ENCODE data around the gene MYOF. TPM values are rescaled to one million over a fixed set of nuclear protein-coding genes. Genes with fewer than 3 reads are reported as not detected.

Gene MYOF
- polyA plus RNA-seq, 3 donors: 9.7 to 29.1 (median 14.5) TPM

DNA sequence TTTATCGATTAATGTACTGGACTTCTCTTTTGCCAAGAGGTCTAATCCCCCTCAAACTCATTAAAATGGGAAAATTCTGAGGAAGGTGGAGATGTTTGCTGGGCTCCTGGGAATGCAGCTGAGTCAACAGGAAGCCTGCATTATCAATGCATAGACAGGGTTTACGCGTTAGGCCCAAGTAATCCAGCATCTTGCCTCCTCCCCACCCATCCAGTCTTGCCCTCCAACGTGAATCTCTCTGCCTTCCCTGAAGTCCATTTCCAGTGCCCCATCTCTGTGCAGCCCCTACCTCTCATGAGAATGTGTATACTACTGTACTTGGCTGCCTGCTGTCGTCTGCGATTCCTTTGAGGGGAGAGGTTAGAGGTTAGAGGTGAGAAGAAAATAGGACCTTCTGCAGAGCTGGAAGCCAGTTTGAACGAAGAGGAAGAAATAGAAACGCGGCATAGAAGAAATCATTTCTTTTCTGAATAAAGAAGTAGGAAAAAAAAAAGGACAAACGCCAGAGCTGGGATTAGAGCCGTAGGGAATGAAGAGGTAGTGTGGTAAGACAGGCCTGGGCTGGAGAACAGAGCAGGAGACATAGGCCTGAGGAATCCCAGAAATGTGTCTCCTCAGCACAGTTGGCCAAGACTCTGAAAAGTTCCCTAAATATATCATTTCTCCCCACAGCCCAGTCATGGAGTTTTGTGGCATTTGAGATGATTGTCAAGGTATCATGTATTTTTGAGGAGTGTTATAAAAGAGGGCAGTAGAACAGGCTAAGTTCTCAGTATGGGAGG lies 75.6 kb downstream of the MYOF start:
- Mint-ChIP-seq H3K36me3 (peaks cover 79 to 85% of the 10 kb centered on the region in 2 donors), H3K27me3 (ENCODE audit: low read depth in 3 of 3) (peaks cover 0 to 3% (median 1%) of the 10 kb centered on the region in 3 donors), H3K27ac (peak overlapping the region in 1 of 7 donors; percentile 65), H3K9me3 (peaks cover 0 to 2% (median 0%) of the 10 kb centered on the region in 7 donors), H3K4me1 (no peaks in the 10 kb centered on the region), H3K4me3 (no peak overlapping the region)
- WGBS (ENCODE audit: insufficient coverage): 99% methylated on average over 5 of the region's 11 CpGs
- Histone ChIP-seq H3K36me3 (replicated peaks in 1 of 2; ENCODE audit: control insufficient read depth in 1 of 2, insufficient read depth in 2 of 2, low read length in 2 of 2) (peaks cover 46 to 95% of the 10 kb centered on the region in 2 donors), H3K9ac (ENCODE audit: insufficient read depth, low read length, poor library complexity, severe bottlenecking) (no peak overlapping the region), H3K79me2 (ENCODE audit: insufficient read depth, low read length) (no peaks in the 10 kb centered on the region), H3K4me3 (replicated peaks in 1 of 3; ENCODE audit: low read depth in 2 of 3, low read length in 3 of 3) (no peak overlapping the region), H4K20me1 (ENCODE audit: insufficient read depth, low read length) (no peaks in the 10 kb centered on the region), H3K9me3 (replicated peaks in 1 of 2; ENCODE audit: control insufficient read depth in 1 of 2, insufficient read depth in 1 of 2, low read length in 2 of 2) (no peaks in the 10 kb centered on the region), H3K4me2 (replicated peaks; ENCODE audit: extremely low read depth, low read length, poor library complexity, severe bottlenecking) (no peak overlapping the region), H2AFZ (ENCODE audit: insufficient read depth, low read depth, low read length, poor library complexity, severe bottlenecking) (no peak overlapping the region), H3K4me1 (ENCODE audit: control insufficient read depth in 1 of 2, insufficient read depth in 2 of 2, low read length in 2 of 2) (no peaks in the 10 kb centered on the region), H3K27me3 (ENCODE audit: control insufficient read depth in 2 of 2, insufficient read depth in 2 of 2, low read length in 2 of 2) (no peaks in the 10 kb centered on the region), H3K27ac (ENCODE audit: low read depth in 1 of 2, low read length in 2 of 2) (no peak overlapping the region)
- no peak for DNase-seq
- intact Hi-C loops (cut with micrococcal nuclease): no loop called here
- TF ChIP-seq, protein P1, sequence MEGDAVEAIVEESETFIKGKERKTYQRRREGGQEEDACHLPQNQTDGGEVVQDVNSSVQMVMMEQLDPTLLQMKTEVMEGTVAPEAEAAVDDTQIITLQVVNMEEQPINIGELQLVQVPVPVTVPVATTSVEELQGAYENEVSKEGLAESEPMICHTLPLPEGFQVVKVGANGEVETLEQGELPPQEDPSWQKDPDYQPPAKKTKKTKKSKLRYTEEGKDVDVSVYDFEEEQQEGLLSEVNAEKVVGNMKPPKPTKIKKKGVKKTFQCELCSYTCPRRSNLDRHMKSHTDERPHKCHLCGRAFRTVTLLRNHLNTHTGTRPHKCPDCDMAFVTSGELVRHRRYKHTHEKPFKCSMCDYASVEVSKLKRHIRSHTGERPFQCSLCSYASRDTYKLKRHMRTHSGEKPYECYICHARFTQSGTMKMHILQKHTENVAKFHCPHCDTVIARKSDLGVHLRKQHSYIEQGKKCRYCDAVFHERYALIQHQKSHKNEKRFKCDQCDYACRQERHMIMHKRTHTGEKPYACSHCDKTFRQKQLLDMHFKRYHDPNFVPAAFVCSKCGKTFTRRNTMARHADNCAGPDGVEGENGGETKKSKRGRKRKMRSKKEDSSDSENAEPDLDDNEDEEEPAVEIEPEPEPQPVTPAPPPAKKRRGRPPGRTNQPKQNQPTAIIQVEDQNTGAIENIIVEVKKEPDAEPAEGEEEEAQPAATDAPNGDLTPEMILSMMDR (IDR thresholded peaks at IDR 0.05): no peak

DNA sequence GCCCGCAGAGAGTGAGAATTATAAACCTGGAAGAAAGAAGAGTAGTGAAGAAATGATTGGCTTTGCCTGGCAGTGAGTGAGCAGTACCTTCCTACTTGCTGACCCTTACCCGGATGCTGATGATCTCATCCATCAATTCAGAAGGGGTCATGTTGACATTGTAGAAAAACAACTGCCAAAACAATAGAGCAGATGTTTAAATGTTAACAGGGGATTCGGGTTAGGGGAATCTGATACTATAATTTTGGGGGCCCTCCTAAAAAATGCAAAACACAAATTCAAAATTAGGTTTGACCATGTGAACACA lies 78.1 kb downstream of the MYOF start:
- no peaks in the 10 kb centered on the region for H3K4me1 Mint-ChIP-seq
- Histone ChIP-seq H3K4me1 (ENCODE audit: control insufficient read depth in 1 of 2, insufficient read depth in 2 of 2, low read length in 2 of 2) (no peaks in the 10 kb centered on the region), H3K27ac (ENCODE audit: low read depth in 1 of 2, low read length in 2 of 2) (no peak overlapping the region), H3K27me3 (ENCODE audit: control insufficient read depth in 2 of 2, insufficient read depth in 2 of 2, low read length in 2 of 2) (no peaks in the 10 kb centered on the region), H3K9me3 (replicated peaks in 1 of 2; ENCODE audit: control insufficient read depth in 1 of 2, insufficient read depth in 1 of 2, low read length in 2 of 2) (no peaks in the 10 kb centered on the region), H4K20me1 (ENCODE audit: insufficient read depth, low read length) (no peaks in the 10 kb centered on the region), H3K79me2 (ENCODE audit: insufficient read depth, low read length) (no peaks in the 10 kb centered on the region), H3K4me3 (replicated peaks in 1 of 3; ENCODE audit: low read depth in 2 of 3, low read length in 3 of 3) (no peak overlapping the region), H3K9ac (ENCODE audit: insufficient read depth, low read length, poor library complexity, severe bottlenecking) (no peak overlapping the region), H3K4me2 (replicated peaks; ENCODE audit: extremely low read depth, low read length, poor library complexity, severe bottlenecking) (no peak overlapping the region), H2AFZ (ENCODE audit: insufficient read depth, low read depth, low read length, poor library complexity, severe bottlenecking) (no peak overlapping the region), H3K36me3 (replicated peaks in 1 of 2; ENCODE audit: control insufficient read depth in 1 of 2, insufficient read depth in 2 of 2, low read length in 2 of 2) (peaks cover 50 to 96% of the 10 kb centered on the region in 2 donors)
- DNase-seq: no peak
- H3K27me3 Mint-ChIP-seq (ENCODE audit: low read depth in 3 of 3): peaks cover 0 to 5% (median 1%) of the 10 kb centered on the region in 3 donors
- peaks cover 83 to 86% of the 10 kb centered on the region in 2 donors for H3K36me3 Mint-ChIP-seq
- intact Hi-C loops (cut with micrococcal nuclease): no loop called here
- no CpG with 5 or more reads among the region's 3 CpGs for WGBS (ENCODE audit: insufficient coverage)
- TF ChIP-seq, protein P1 (IDR thresholded peaks at IDR 0.05): no peak
- H3K27ac Mint-ChIP-seq: no peak overlapping the region
- no peak overlapping the region for H3K4me3 Mint-ChIP-seq
- H3K9me3 Mint-ChIP-seq: peaks cover 0 to 2% (median 0%) of the 10 kb centered on the region in 7 donors
